ENCODE data around the gene MS4A10.

MS4A10 gene

GRCh38 chr11:60786811-60787567 is 1.9 kb downstream of the MS4A10 start:
- in situ Hi-C loops (cut with MboI; ENCODE audit: low sequenced_read_pairs) = no loop called here

DNA sequence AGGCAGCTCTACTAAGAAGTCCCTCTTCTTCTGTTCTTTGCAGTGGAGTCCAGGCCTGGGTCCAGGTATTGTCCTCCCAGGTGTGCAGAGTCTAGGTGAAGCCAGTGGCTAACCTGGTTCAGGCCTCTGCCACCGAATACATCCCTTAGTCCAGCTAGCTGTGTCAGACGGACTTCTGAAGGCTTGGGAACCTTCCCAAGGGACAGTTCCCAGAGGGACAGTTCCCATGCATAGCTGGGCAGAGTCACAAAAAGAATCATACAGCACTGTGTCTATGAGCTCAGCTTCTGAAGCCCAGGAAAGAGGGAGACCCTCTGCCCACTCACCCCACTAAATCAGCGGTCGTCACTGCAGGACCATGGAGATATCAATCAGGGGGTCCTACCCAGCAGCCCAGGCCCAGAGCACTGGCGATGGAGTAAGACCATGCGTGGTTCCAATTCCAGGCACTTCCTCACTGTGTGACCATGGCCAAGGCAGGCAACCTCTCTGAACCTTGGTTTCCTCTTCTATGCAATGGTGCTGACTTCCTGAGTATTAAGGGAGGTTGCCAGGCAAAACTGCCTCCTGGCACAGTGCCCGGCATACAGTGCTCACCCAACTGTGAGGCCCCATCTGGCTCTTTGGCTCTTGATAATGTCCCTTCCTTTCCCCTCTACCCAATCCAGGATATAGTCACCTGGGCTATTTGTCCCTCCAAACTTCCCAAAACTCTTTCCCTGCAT is 3.4 kb downstream of the MS4A10 start:
- in situ Hi-C loops (cut with MboI; ENCODE audit: low sequenced_read_pairs) = no loop called here

GRCh38 chr11:60790726-60791125 is 5.6 kb downstream of the MS4A10 start:
- in situ Hi-C loops (cut with MboI; ENCODE audit: low sequenced_read_pairs) = no loop called here

- in situ Hi-C loops (cut with MboI; ENCODE audit: low sequenced_read_pairs) = no loop called here
Measured at GRCh38 chr11:60791153-60791933, 6.2 kb downstream of the MS4A10 start.

GRCh38 chr11:60792521-60792920 is 7.4 kb downstream of the MS4A10 start:
- in situ Hi-C loops (cut with MboI; ENCODE audit: low sequenced_read_pairs) = no loop called here

DNA sequence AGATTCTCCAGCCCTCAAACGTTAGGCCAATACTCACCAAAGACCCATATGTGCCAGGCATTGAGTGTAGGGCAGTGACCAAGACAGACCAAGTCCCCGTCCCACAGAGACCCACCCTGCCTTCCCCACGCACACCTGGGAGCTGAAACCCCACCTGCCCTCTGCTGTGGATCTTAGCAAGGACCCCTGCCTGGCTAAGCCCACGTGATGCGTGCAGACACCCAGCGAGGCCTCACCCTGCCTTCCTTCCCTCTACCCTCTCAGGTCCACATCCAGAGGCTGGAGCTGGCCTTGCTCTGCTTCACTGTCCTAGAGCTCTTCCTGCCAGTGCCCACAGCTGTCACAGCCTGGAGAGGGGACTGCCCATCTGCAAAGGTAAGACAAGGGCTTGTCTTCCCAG is 10.2 kb downstream of the MS4A10 start:
- in situ Hi-C loops (cut with MboI; ENCODE audit: low sequenced_read_pairs) = no loop called here

DNA sequence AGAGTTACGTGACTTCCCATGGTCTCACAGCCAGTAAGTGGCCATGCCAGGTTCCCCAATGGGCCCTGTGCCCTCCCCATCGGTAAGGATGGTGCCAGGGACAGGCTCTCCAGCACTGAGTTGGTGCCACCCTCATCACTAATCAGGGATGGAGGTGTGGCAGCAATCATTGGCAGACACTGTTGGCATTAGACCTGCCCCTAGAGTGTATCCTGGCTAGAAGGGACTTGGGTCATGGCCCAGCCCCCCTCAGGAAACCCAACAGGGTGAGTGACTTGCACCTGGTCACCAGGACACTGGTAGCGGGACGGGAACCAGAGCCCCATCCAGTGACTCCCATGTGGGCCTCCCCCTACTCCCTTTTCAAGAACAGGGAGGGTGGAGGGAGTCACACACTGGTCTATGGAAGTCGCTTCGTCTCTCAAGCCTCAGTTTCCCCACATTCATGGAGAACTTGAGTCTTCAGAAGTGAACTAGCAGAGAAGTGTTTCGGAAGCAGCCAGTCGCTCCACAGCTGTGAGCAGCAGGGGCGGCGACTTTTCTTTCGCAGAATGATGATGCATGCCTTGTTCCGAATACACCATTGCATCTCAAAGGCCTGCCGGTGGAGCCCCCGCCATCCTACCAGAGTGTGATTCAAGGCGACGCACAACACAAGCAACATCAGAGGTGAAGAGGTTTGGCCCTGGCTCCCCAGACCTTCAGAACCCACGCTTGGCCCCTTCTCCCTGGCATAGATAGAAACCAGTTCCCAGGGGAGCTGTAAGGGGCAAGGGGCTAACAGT is 12.9 kb downstream of the MS4A10 start:
- in situ Hi-C loops (cut with MboI; ENCODE audit: low sequenced_read_pairs) = no loop called here

DNA sequence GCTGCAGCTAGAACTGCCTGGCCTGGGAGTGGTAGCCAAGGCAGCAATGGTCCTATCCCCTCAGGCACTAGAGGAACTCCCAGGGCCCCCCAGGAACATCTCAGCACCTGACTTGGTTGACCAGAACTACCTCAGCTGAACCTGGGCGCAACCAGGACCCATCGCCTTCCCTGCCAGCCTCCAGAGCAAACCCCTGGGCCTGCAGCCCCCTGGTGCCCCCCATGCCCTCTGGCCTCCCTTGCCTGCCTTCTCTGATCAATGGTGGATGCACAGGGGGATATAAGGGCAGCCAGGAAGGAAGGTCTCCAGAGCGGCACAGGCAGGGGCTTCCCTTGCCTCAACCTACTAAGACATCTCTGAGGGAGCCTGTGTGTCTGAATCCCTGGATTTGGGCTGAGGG is 13.5 kb downstream of the MS4A10 start:
- in situ Hi-C loops (cut with MboI; ENCODE audit: low sequenced_read_pairs) = no loop called here

DNA sequence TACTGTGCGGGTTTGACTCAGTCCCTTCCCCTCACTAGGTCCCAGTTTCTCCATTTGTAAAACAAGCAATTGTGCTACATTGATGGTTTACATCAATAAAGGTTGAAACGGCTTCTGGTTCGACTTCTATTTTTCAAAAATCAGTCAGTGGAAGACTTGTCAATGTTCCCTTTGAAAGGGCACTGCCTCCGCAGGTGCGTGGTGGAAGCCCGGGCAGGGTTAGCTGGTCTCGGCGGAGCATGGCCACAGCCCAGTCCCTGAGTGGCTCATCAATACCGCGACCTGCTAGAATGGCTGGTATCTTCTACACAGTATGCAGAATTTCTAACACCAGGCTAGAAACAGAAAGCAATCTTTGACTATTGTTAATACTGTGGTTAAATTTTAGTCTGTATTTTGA is 16.1 kb downstream of the MS4A10 start:
- in situ Hi-C loops (cut with MboI; ENCODE audit: low sequenced_read_pairs) = no loop called here

DNA sequence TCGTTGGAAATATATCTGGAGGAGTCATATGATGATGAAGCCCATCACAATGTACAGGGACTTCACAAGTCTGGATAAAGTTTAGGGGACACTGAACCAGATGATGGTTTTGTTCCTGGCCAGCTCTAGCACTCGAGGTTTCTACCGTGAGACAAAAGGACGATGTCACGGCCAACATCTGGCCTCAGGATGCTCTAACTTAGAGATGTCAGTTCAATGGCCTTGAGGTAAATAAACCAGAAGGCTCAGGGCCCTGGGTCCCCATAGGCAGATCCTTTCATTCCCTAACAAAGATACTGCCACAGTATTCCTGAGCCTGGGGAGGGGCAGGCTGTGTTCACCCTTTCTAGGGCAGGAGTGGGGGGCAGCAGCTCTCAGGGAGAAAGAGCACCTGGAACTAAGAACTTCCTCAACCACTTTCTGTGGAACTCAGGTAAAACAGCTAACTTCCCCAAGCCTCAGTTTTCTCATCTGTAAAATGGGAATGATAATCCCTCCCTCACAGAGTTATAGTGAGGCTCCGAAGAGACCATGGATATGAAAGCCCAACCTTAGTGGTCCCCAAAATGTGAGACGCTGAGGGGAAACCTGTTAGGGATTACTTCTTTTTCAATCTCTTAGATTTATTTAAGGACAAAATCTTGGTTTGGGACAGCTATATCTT is 18.3 kb downstream of the MS4A10 start:
- in situ Hi-C loops (cut with MboI; ENCODE audit: low sequenced_read_pairs) = no loop called here

DNA sequence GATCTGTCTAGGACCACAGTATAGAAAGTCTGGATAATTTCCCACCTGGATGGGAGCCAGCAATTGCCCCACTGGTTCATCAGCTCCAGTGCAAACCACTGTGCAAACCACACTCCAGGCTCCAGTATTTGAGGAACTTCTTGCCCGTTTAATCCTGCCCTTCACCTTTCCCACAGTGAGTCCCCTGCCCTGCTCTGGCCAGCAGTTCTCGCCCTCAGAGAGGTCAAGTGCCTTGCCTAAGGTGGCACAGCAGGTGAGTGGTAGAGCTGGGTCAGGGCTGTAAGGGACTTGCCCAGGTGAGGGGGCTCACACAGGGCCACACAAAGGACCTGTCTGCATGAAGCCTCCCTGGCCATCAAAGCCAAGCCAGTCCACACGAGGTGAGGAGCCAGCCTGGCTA is 24.1 kb downstream of the MS4A10 start:
- in situ Hi-C loops (cut with MboI; ENCODE audit: low sequenced_read_pairs) = no loop called here

GRCh38 chr11:60809691-60810090 is 24.6 kb downstream of the MS4A10 start:
- in situ Hi-C loops (cut with MboI; ENCODE audit: low sequenced_read_pairs) = no loop called here

DNA sequence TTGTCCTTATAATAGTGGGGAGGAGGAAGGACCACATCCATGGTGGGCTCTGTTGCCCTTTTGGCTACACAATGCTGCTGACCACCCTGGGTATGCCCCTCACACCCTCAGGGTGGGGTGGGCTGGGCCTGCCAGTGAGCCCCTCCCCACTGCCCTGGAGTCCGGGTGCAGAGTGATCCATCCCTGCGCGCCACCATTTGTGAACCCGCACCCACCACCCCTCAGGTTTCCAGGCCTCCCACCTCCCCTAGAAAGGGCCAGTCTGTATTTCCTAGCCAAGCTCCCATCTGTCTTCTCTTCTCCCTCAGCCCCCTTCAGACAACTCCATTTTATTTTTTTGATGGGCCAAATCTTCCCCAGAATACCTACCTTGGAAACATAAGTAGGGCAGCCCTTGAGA is 25.0 kb downstream of the MS4A10 start:
- in situ Hi-C loops (cut with MboI; ENCODE audit: low sequenced_read_pairs) = no loop called here

DNA sequence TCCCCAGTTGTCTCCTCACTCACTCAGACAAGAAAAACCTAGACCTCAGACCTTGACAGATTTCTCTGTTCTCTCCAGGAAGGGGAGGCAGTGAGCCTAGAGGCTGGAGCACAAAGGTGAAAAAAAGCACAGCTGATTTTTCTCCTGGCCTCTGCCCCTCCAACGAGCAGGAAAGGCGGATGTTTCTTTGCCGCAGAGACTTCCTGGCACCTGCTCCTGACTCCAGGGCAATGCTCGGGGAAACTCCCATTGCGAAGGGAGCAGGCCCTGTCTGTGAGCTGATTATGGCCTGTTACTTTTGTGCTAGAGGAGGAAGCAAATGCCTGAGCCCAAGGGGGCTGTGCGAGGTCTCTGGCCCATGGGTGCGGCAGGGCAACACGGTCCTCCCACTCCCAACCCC is 25.4 kb downstream of the MS4A10 start:
- in situ Hi-C loops (cut with MboI; ENCODE audit: low sequenced_read_pairs) = no loop called here

DNA sequence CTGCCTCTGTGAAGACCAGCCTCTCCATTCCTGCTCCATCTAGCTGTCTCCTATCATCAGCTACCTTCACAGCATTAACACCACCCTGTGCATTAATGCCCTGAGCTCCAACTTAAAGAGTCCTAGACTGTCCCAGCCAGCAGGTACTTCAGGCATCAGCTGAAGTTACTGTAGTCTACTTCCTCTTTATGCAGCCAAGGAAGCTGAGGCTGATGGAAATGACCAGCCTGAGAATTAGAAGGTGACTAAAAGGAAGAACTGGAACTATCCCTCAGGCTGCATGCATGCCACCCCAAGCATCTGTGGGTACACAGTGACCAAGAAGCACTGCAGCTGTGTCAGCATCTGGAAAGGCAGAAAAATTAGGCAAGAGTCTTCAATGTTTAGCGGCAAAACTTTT is 28.2 kb downstream of the MS4A10 start:
- in situ Hi-C loops (cut with MboI; ENCODE audit: low sequenced_read_pairs) = no loop called here

GRCh38 chr11:60814112-60814511 is 29.0 kb downstream of the MS4A10 start:
- in situ Hi-C loops (cut with MboI; ENCODE audit: low sequenced_read_pairs) = no loop called here

DNA sequence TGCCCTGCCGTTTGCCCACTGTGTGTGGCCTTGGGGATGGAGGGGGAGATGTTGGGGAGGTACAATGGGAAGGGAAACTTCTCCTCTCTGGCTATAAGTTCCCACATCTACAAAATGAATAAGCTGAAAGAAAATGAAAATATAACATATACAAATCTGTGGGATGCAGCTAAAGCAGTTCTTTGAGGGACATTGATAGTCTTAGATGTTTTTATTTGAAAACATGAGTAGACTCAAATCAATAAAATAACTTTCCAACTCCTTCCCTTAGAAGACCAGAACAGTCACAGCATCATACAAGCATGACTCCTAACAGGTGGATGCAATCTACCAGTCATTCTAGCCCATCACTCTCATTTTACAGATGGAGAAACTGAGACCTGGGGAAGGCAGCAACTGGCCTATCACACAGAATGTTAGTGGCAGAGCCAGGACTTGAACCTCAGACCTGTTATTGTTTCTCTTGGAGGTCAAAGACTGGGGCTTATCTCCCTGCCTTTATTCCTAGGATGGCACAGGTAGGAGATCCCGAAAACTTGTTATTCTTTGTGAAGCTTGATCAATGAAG is 31.5 kb downstream of the MS4A10 start:
- in situ Hi-C loops (cut with MboI; ENCODE audit: low sequenced_read_pairs) = no loop called here

GRCh38 chr11:60818057-60818456 is 32.9 kb downstream of the MS4A10 start:
- in situ Hi-C loops (cut with MboI; ENCODE audit: low sequenced_read_pairs) = no loop called here

DNA sequence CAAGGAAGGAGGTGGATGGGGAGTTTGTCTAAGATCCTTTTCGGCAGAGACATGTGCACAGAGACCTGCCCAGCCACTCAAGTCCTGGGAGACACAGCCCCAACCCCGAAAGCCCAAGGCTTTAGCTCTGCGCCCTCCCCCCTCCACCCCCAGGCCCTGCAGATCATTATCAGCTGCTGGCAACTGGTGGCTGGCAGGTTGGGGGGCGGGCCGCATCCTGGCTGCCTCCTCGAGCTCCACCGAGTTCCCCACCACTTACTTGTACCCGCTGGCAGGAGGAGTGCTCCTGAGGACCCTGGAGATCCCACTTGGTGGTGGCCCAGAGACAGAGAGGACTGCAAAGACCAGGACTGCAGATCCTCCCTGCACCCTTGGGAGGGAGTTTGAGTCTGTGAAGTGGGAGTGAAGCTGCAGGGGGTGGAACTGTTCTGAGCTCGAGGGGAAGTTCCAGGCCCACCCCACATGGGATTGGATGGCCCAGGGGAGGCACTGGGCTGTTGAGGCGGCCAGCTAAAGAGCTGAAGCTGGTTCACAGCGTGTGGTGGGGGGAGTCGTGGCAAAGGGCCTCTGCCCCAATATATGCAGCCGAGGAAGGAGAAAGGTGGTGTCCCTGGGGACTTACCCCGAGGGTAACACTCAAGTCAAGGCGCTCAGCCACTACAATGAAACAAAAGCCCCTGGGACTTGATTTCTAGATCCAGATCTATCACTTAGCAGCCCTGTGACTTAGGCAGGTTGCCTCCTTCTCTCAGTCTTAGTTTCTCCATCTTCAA is 36.9 kb downstream of the MS4A10 start:
- in situ Hi-C loops (cut with MboI; ENCODE audit: low sequenced_read_pairs) = no loop called here

Data from HL-60/S4 treated with retinoic acid at 250 ng/mL for 4 days and 3 days (cell line).